HG03066 (cell line): Measurements from ENCODE around the gene SLC7A14.

Experiments
- ATAC-seq: cut with Tn5 transposase; IDR thresholded peaks from one replicate; pipeline ENCODE4 v1.9.1; 2021; ENCODE audit warnings: low read depth; ENCODE audit not compliant: unreplicated experiment

The SLC7A14 gene

GRCh38 chr3:170475092-170475685 is 110.7 kb downstream of the SLC7A14 start:
- ATAC-seq, result no peak

GRCh38 chr3:170473358-170473757 is 112.5 kb downstream of the SLC7A14 start:
- no peak for ATAC-seq

- ATAC-seq, result no peak
These were observed 114.7 kb downstream of the SLC7A14 start for GRCh38 chr3:170471149-170471548.

GRCh38 chr3:170470063-170471016 is 115.5 kb downstream of the SLC7A14 start:
- ATAC-seq, result no peak

- no peak for ATAC-seq
These were observed 116.5 kb downstream of the SLC7A14 start for GRCh38 chr3:170469151-170470062.

- no peak for ATAC-seq
These were observed 118.2 kb downstream of the SLC7A14 start for GRCh38 chr3:170467571-170468147.

- ATAC-seq, result no peak
These were observed 118.9 kb downstream of the SLC7A14 start for GRCh38 chr3:170467007-170467406.

GRCh38 chr3:170465955-170466354 is 119.9 kb downstream of the SLC7A14 start:
- ATAC-seq, result no peak

GRCh38 chr3:170463011-170463410 is 122.9 kb downstream of the SLC7A14 start:
- ATAC-seq, result no peak

GRCh38 chr3:170458285-170458684 is 127.6 kb downstream of the SLC7A14 start:
- ATAC-seq, result no peak

- no peak for ATAC-seq
These were observed 131.4 kb downstream of the SLC7A14 start for GRCh38 chr3:170454509-170454908.

GRCh38 chr3:170450039-170450438 is 135.8 kb downstream of the SLC7A14 start:
- no peak for ATAC-seq

- ATAC-seq, result no peak
These were observed 137.3 kb downstream of the SLC7A14 start for GRCh38 chr3:170448584-170448983.

GRCh38 chr3:170443457-170443856 is 142.4 kb downstream of the SLC7A14 start:
- no peak for ATAC-seq

GRCh38 chr3:170442947-170443346 is 142.9 kb downstream of the SLC7A14 start:
- ATAC-seq, result no peak

GRCh38 chr3:170441412-170441811 is 144.5 kb downstream of the SLC7A14 start:
- no peak for ATAC-seq

GRCh38 chr3:170440344-170440743 is 145.5 kb downstream of the SLC7A14 start:
- ATAC-seq, result no peak

- no peak for ATAC-seq
These were observed 147.0 kb downstream of the SLC7A14 start for GRCh38 chr3:170438836-170439235.

- no peak for ATAC-seq
These were observed 148.0 kb downstream of the SLC7A14 start for GRCh38 chr3:170437696-170438407.

- no peak for ATAC-seq
These were observed 148.7 kb downstream of the SLC7A14 start for GRCh38 chr3:170437176-170437575.
